Adrenal gland (tissue), 12 donors: ENCODE data around the gene C2orf49. TPM values are rescaled to one million over a fixed set of nuclear protein-coding genes. Genes with fewer than 3 reads are reported as not detected.
A peak's percentile ranks its signal among the peaks of the same experiment; 100 is the strongest.

Experiments used
- DNase-seq, 7 donors: peaks; one replicate each; pipeline ENCODE4 v3.0.0-alpha.2; 2019 to 2020
- H3K27ac ChIP-seq, 5 donors: fragments of 200-600 bp; sonication (generic) in 4 of 5; 1 replicate in 3 of 5; 2 replicates in 2 of 5; pipeline versions ENCODE4 v1.5.1 to v1.8.0; 2016 to 2020; ENCODE audit warnings: mild to moderate bottlenecking in 1 of 5
- H3K27me3 ChIP-seq: fragments of 200-600 bp; 2 replicates; pipeline ENCODE4 v1.8.0; 2021
- H3K36me3 ChIP-seq, 2 donors: fragments of 200-600 bp; replicated peaks in 1 of 2; 1 replicate in 1 of 2; 2 replicates in 1 of 2; pipeline versions ENCODE4 v1.5.1 to v1.8.0; 2018 to 2022
- H3K4me1 ChIP-seq, 2 donors: fragments of 200-600 bp; replicated peaks in 1 of 2; 1 replicate in 1 of 2; 2 replicates in 1 of 2; pipeline versions ENCODE4 v1.5.1 to v1.8.0; 2018 to 2021
- H3K4me3 ChIP-seq, 4 donors: fragments of 200-600 bp; sonication (generic) in 3 of 4; one replicate each; pipeline ENCODE4 v1.5.1; 2016 to 2018
- H3K9me3 ChIP-seq, 3 donors: fragments of 200-600 bp; sonication (generic) in 1 of 3; replicated peaks in 1 of 3; 1 replicate in 2 of 3; 2 replicates in 1 of 3; pipeline versions ENCODE4 v1.5.1 to v1.8.0; 2016 to 2021
- POLR2A ChIP-seq, 2 donors: fragments of 450-650 bp; IDR thresholded peaks; one replicate each; pipeline ENCODE4 v1.6.1; 2017; ENCODE audit warnings: antibody characterized with exemption in 2 of 2, mild to moderate bottlenecking in 2 of 2, moderate library complexity in 1 of 2
- WGBS, 4 donors: extraction: QIAGEN DNeasy Blood & Tissue Kit in 2 of 4; methylation state at CpG; one replicate each; pipeline versions ENCODE4 v1.1.5 to v1.1.7; 2013 to 2017; 5-methylcytosine and 5-hydroxymethylcytosine counted together
- intact Hi-C, 2 donors: fragments of 100-400 bp; cut with DNase I; formaldehyde crosslinking; loops; one replicate each; pipeline versions ENCODE4 v1.14.1 to v1.15.0; 2022 to 2023
- polyA plus RNA-seq, 3 donors: library from polyadenylated mRNA; stranded (reverse); fragments of 200-250 nt in 2 of 3; fragments of 350-450 nt in 1 of 3; fragmentation: Illumina TruSeq in 1 of 3; extraction: RNeasy Lipid Tissue Mini Kit (QIAGEN cat#74804) in 1 of 3; gene quantifications; one replicate each; pipeline ENCODE4 v1.2.3, GENCODE V29; 2013 to 2014
- total RNA-seq, 9 donors: library from RNA; depleted of rRNA in 4 of 9; stranded (reverse); fragments of >200 nt in 4 of 9; fragments of 120-200 nt in 1 of 9; fragmentation: NEBNext Ultra II Directional in 1 of 9; extraction: Animal tissue kit (Norgen Biotek cat#: 25700) in 1 of 9; gene quantifications; one replicate each; pipeline versions ENCODE4 v1.1.0 to v1.2.4, GENCODE V29; 2013 to 2023
- TF ChIP-seq, protein P1 (sequence below), 6 experiments: fragments of 450-650 bp in 4 of 6; fragments of 200-600 bp in 2 of 6; sonication (generic) in 1 of 6; IDR thresholded peaks; 1 replicate in 5 of 6; 2 replicates in 1 of 6; pipeline versions ENCODE4 v1.5.1 to v1.8.0; 2016 to 2021; ENCODE audit warnings: antibody characterized with exemption in 6 of 6, mild to moderate bottlenecking in 2 of 6, moderate library complexity in 1 of 6
- donor health status: healthy with polysubstance abuse.
- donor health status: Bipolar disorder and iron deficiency.
- donor health status: DM: yes; HTN: yes; CAD: no.
- donor health status: DM: no; HTN: no; CAD: no.
- donor health status: DM: no; HTN: no; CAD: no.
- donor health status: DM: yes; HTN: yes; CAD: no.

Gene C2orf49
- total and polyA plus RNA-seq, 12 donors: 5.9 to 18.6 (median 14.3) TPM

GRCh38 chr2:105391763-105392662, 54.7 kb downstream of the C2orf49 start:
- peaks cover 11 to 44% of the 10 kb centered on the region in 2 donors for H3K4me1 ChIP-seq
- H3K36me3 ChIP-seq: no peaks in the 10 kb centered on the region
- no peaks in the 10 kb centered on the region for H3K27me3 ChIP-seq
- intact Hi-C loops: no loop called here
- H3K27ac ChIP-seq: peak overlapping the region in 2 of 5 donors; percentile 68 to 82
- 82 to 90% (median 86%) methylated on average over 9 of the region's 9 CpGs for WGBS, 4 donors
- DNase-seq: peak in 1 of 7 donors; percentile 39
- no peaks in the 10 kb centered on the region for H3K9me3 ChIP-seq
- H3K4me3 ChIP-seq: no peak overlapping the region
- TF ChIP-seq, protein P1, sequence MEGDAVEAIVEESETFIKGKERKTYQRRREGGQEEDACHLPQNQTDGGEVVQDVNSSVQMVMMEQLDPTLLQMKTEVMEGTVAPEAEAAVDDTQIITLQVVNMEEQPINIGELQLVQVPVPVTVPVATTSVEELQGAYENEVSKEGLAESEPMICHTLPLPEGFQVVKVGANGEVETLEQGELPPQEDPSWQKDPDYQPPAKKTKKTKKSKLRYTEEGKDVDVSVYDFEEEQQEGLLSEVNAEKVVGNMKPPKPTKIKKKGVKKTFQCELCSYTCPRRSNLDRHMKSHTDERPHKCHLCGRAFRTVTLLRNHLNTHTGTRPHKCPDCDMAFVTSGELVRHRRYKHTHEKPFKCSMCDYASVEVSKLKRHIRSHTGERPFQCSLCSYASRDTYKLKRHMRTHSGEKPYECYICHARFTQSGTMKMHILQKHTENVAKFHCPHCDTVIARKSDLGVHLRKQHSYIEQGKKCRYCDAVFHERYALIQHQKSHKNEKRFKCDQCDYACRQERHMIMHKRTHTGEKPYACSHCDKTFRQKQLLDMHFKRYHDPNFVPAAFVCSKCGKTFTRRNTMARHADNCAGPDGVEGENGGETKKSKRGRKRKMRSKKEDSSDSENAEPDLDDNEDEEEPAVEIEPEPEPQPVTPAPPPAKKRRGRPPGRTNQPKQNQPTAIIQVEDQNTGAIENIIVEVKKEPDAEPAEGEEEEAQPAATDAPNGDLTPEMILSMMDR (IDR thresholded peaks at IDR 0.05): no peak
- TF ChIP-seq POLR2A (IDR thresholded peaks at IDR 0.05): no peak

DNA sequence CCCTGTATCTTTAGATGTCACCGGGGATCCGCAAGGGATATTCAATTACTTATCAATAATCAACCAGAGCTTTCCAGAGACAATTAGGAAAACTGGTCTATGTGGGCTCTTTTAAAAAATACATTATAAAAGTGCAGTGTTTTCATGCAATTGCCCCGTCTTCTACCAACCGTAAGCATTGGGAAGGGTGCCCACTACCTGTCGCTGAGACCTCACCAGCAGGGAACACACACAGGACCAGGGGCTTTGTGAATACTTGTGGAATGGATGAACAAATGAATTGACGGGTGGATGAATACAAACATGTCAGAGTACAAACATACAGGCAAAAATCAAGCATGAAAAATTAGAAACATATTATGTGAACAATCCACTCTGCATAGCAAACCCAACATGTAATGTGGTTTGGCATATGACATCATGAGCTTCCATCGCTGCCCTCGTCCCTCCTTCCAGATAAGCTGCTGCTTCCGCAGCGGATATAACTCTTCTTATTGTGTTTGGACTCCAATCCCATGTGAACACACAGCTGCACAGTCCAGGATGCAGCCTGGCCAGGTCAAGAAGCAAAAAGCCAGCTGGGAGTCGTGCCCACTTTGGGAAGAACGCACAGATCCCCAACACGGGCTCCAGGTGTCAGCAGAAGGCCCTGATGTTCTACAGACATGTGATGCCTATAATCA, 56.2 kb downstream of the C2orf49 start:
- H3K4me1 ChIP-seq: peaks cover 11 to 41% of the 10 kb centered on the region in 2 donors
- no peak overlapping the region for H3K4me3 ChIP-seq
- H3K36me3 ChIP-seq: no peaks in the 10 kb centered on the region
- H3K9me3 ChIP-seq: no peaks in the 10 kb centered on the region
- DNase-seq: peak in 2 of 7 donors; percentile 38 to 57
- intact Hi-C loops: no loop called here
- peak overlapping the region in 2 of 5 donors; percentile 43 to 46 for H3K27ac ChIP-seq
- TF ChIP-seq POLR2A (IDR thresholded peaks at IDR 0.05): no peak
- TF ChIP-seq, protein P1 (IDR thresholded peaks at IDR 0.05): no peak
- WGBS, 4 donors: 72 to 85% (median 82%) methylated on average over 12 to 13 of the region's 13 CpGs
- no peaks in the 10 kb centered on the region for H3K27me3 ChIP-seq

GRCh38 chr2:105394951-105395611, 57.7 kb downstream of the C2orf49 start:
- H3K36me3 ChIP-seq: no peaks in the 10 kb centered on the region
- TF ChIP-seq, protein P1 (IDR thresholded peaks at IDR 0.05): no peak
- TF ChIP-seq POLR2A (IDR thresholded peaks at IDR 0.05): no peak
- peaks cover 2 to 36% of the 10 kb centered on the region in 2 donors for H3K4me1 ChIP-seq
- no peaks in the 10 kb centered on the region for H3K27me3 ChIP-seq
- peak overlapping the region in 3 of 5 donors; percentile 13 to 83 (median 79) for H3K27ac ChIP-seq
- intact Hi-C loops: no loop called here
- 81 to 86% (median 83%) methylated on average over 12 of the region's 12 CpGs for WGBS, 4 donors
- peak in 1 of 7 donors; percentile 51 for DNase-seq
- H3K9me3 ChIP-seq: no peaks in the 10 kb centered on the region
- no peak overlapping the region for H3K4me3 ChIP-seq

- TF ChIP-seq, protein P1 (IDR thresholded peaks at IDR 0.05): no peak
- TF ChIP-seq POLR2A (IDR thresholded peaks at IDR 0.05): no peak
- H3K27me3 ChIP-seq: no peaks in the 10 kb centered on the region
- H3K4me1 ChIP-seq: peaks cover 2 to 36% of the 10 kb centered on the region in 2 donors
- H3K4me3 ChIP-seq: no peak overlapping the region
- no peaks in the 10 kb centered on the region for H3K36me3 ChIP-seq
- WGBS, 4 donors: 86 to 92% (median 87%) methylated on average over 7 of the region's 7 CpGs
- intact Hi-C loops: no loop called here
- H3K9me3 ChIP-seq: no peaks in the 10 kb centered on the region
- DNase-seq: peak in 1 of 7 donors; percentile 53
- peak overlapping the region in 3 of 5 donors; percentile 79 to 93 (median 83) for H3K27ac ChIP-seq
These were observed 58.4 kb downstream of the C2orf49 start for GRCh38 chr2:105395691-105396090.
